ENCODE measurements around the gene GBP7.
A peak's percentile ranks its signal among the peaks of the same experiment; 100 is the strongest.

Gene GBP7

GRCh38 chr1:89151047-89151446 lies 24.8 kb downstream of the GBP7 start:
- TF ChIP-seq CTCF (IDR thresholded peaks at IDR 0.05; ENCODE audit: insufficient read depth, low read depth, low read length, missing control alignments) = no peak
- H3K4me3 ChIP-seq (ENCODE audit: low read length) = no peak overlapping the region
- DNase-seq (ENCODE audit: low read depth) = no peak

- DNase-seq (ENCODE audit: low read depth) = no peak
- no peak for TF ChIP-seq CTCF (IDR thresholded peaks at IDR 0.05; ENCODE audit: insufficient read depth, low read depth, low read length, missing control alignments)
- H3K4me3 ChIP-seq (ENCODE audit: low read length) = no peak overlapping the region
These were observed 25.8 kb downstream of the GBP7 start for GRCh38 chr1:89149976-89150375.

DNA sequence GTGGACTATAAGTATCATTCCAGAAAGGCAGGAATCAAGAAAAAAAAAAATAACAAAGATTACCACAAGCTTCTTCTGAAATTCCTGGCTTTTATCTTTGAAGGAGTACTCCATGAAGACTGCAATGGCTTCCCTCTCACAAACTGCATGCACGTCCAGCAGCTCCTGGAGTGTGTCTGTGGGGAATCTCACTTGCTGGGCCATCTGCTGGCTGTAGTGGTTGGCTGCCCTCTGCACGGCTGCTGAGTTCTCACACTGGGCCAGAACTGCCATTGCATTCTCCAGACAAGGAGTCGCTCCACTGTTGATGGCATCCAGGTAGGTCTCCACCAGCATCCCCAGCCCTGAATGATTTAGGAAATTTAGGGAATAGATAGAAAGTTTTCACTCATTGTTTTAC lies 26.6 kb downstream of the GBP7 start:
- no peak for DNase-seq (ENCODE audit: low read depth)
- H3K4me3 ChIP-seq (ENCODE audit: low read length) = no peak overlapping the region
- peak; percentile 16 for TF ChIP-seq CTCF (IDR thresholded peaks at IDR 0.05; ENCODE audit: insufficient read depth, low read depth, low read length, missing control alignments)

GRCh38 chr1:89147678-89148658 lies 27.8 kb downstream of the GBP7 start:
- no peak overlapping the region for H3K4me3 ChIP-seq (ENCODE audit: low read length)
- no peak for DNase-seq (ENCODE audit: low read depth)
- no peak for TF ChIP-seq CTCF (IDR thresholded peaks at IDR 0.05; ENCODE audit: insufficient read depth, low read depth, low read length, missing control alignments)

DNA sequence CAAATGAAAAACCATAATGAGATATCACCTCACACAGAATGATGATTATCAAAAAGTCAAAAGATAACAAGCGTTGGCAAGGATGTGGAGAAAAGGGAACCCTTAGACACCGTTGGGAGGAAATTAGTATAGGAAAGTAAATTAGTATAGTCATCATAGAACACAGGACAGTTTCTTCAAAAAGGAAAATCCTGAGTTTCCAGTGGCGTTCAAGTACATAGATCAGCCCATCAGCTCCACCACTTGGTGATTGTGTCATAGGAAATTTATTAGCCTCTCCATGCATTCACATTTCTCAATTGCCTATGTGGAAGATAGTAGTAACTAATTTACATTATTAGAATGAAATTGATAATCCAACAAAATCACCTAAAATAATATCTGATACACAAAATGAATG lies 29.1 kb downstream of the GBP7 start:
- DNase-seq (ENCODE audit: low read depth) = no peak

GRCh38 chr1:89143484-89143883 lies 32.3 kb downstream of the GBP7 start:
- H3K4me3 ChIP-seq (ENCODE audit: low read length) = no peak overlapping the region

More for the DNA sequence above, 29.1 kb downstream of the GBP7 start:
- TF ChIP-seq CTCF (IDR thresholded peaks at IDR 0.05; ENCODE audit: insufficient read depth, low read depth, low read length, missing control alignments) = no peak
- H3K4me3 ChIP-seq (ENCODE audit: low read length) = no peak overlapping the region

More at GRCh38 chr1:89143484-89143883, 32.3 kb downstream of the GBP7 start:
- no peak for DNase-seq (ENCODE audit: low read depth)
- no peak for TF ChIP-seq CTCF (IDR thresholded peaks at IDR 0.05; ENCODE audit: insufficient read depth, low read depth, low read length, missing control alignments)

Data from epithelial cell of esophagus (primary cell).